ENCODE results near the gene ABI1.

ABI1 gene

DNA sequence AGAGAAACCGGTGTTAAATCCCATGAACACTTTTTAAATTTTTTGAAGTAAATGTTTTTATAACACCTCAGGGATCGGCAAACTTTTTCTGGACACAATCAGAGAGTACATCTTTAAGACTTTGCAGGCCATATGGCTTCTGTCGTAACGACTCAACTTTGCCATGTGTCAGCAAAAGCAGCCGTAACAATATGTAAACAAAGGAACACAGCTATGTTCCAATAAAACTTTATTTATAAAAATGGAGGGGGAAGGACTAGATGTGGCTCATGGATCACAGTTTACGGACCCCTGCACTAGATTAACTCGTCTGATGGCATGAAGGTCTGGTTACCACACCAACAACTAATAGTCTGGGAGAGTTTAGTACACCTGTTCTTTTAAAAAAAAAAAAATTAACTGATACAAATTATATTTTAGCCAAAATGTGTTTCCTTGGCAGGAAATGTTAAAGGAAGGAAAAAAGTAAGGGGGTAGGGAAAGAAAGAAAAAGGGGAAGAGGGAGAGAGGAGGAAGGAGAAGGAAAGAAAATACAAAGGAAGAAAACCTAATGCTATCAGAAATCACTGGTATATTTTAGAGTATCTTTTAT, 50.2 kb downstream of the ABI1 start:
- no peak for ATAC-seq (replicated peaks; ENCODE audit: extremely low read depth, poor library complexity, severe bottlenecking)
- peaks cover 46% of the 10 kb centered on the region for H3K4me1 Mint-ChIP-seq
- no peak overlapping the region for H3K4me3 Mint-ChIP-seq
- H3K27me3 Mint-ChIP-seq = no peaks in the 10 kb centered on the region
- no peak for DNase-seq (ENCODE audit: low spot score in 2 of 2)
- peaks cover 19% of the 10 kb centered on the region for H3K36me3 Mint-ChIP-seq (ENCODE audit: insufficient read depth)
- H3K9me3 Mint-ChIP-seq = no peaks in the 10 kb centered on the region
- peak overlapping the region; percentile 61 for H3K27ac Mint-ChIP-seq (ENCODE audit: low read depth)

DNA sequence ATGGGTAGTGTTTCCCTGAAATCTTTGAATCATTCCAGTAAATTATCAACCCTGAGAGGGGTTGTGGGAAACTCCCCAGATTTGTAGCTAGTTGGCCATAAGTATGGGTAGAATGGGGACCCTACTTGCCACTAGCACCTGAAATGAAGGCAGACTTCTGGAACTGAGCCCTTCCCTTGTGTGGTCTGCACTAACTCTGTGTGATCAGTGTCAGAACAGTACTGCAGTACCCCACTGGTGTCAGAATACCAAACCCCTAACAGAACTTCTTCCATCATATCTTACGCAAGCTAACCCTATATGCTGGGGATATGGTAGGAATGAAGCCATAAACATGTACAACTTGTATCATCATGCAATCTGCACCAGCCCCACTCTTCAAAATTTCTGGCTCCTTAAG, 50.8 kb downstream of the ABI1 start:
- DNase-seq (ENCODE audit: low spot score in 2 of 2) (no peak), ATAC-seq (replicated peaks; ENCODE audit: extremely low read depth, poor library complexity, severe bottlenecking) (no peak)
- H3K4me3 Mint-ChIP-seq = no peak overlapping the region
- no peaks in the 10 kb centered on the region for H3K9me3 Mint-ChIP-seq
- H3K36me3 Mint-ChIP-seq (ENCODE audit: insufficient read depth) = peaks cover 19% of the 10 kb centered on the region
- peaks cover 50% of the 10 kb centered on the region for H3K4me1 Mint-ChIP-seq
- peak overlapping the region; percentile 61 for H3K27ac Mint-ChIP-seq (ENCODE audit: low read depth)
- no peaks in the 10 kb centered on the region for H3K27me3 Mint-ChIP-seq

DNA sequence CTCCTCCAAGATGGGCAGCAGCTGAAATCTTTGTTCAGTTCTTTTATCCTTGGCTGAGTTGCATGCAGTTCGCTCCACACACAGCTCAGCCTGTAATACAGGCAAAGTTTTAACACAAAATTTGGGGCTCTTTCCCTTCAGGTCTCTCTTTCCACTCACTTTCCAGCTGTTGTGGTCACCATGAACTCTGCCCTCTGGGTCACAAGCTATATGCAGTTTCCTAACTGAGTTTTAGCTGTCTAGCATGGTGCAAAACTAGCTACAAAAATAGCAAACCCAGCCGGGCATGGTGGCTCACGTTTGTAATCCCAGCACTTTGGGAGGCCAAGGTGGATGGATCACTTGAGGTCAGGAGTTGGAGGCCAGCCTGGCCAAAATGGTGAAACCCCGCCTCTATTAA, 53.2 kb downstream of the ABI1 start:
- ATAC-seq (replicated peaks; ENCODE audit: extremely low read depth, poor library complexity, severe bottlenecking) (no peak), DNase-seq (ENCODE audit: low spot score in 2 of 2) (no peak)
- Mint-ChIP-seq H3K36me3 (ENCODE audit: insufficient read depth) (peaks cover 18% of the 10 kb centered on the region), H3K4me3 (no peak overlapping the region), H3K27ac (ENCODE audit: low read depth) (no peak overlapping the region), H3K4me1 (peaks cover 59% of the 10 kb centered on the region), H3K9me3 (no peaks in the 10 kb centered on the region), H3K27me3 (no peaks in the 10 kb centered on the region)

DNA sequence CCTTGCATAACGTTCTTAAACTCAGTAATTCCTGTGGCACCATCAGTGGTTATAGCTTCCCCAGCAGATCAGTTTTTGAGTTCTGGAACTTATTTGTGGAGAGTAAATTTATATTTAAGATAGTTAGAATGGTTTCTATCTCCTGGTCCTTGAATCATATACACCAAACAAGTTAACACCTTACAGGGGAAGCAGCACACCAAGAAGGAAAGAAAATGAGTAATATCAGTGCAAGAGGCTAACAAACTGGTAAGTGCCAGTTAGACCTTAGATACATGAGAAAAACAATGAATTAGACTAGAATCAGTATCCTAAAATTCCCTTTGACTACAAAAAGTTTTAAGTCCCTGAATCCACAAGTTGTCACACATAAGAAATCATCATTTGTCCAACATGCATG, 54.2 kb downstream of the ABI1 start:
- peaks cover 60% of the 10 kb centered on the region for H3K4me1 Mint-ChIP-seq

DNA sequence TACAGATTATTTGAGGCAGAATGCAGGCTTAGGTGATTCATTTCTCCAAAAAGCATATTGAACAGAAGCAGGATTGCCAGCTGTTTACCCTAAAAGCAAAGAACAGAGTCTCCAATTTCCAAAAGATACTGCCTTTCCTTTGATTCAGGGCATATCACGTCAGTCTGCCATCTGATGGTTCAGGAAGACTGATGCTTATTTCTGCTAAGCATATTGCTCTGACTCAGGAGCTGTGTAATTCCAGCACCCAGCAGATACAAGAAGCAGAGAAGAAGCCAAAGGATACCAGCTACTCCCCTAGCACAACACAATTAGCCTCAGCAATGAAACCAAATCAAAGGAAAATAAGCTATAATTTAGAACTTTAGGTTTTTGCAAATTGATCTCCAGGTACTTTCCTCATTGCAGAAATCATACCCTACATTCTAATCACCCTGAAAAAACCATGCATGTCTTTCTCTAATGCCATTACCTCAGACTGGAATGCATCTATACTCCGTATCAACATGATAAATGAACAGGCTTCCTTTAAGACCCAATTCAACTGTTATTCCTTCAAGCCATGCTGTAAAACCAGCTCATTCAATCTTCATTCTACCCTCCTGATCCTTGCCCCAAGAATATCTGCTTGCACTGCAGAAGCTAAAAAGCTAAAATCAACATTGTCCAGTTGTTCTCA, 55.1 kb downstream of the ABI1 start:
- H3K27ac Mint-ChIP-seq (ENCODE audit: low read depth) = peak overlapping the region; percentile 9
- H3K4me1 Mint-ChIP-seq = peaks cover 67% of the 10 kb centered on the region
- no peaks in the 10 kb centered on the region for H3K27me3 Mint-ChIP-seq
- no peak for DNase-seq (ENCODE audit: low spot score in 2 of 2)
- no peaks in the 10 kb centered on the region for H3K9me3 Mint-ChIP-seq
- H3K4me3 Mint-ChIP-seq = peak overlapping the region; percentile 0
- H3K36me3 Mint-ChIP-seq (ENCODE audit: insufficient read depth) = peaks cover 24% of the 10 kb centered on the region
- ATAC-seq (replicated peaks; ENCODE audit: extremely low read depth, poor library complexity, severe bottlenecking) = peak; percentile 34

More for the DNA sequence above, 54.2 kb downstream of the ABI1 start:
- ATAC-seq (replicated peaks; ENCODE audit: extremely low read depth, poor library complexity, severe bottlenecking) = no peak
- H3K27me3 Mint-ChIP-seq = no peaks in the 10 kb centered on the region
- peaks cover 19% of the 10 kb centered on the region for H3K36me3 Mint-ChIP-seq (ENCODE audit: insufficient read depth)
- H3K9me3 Mint-ChIP-seq = no peaks in the 10 kb centered on the region
- peak overlapping the region; percentile 9 for H3K27ac Mint-ChIP-seq (ENCODE audit: low read depth)
- H3K4me3 Mint-ChIP-seq = no peak overlapping the region
- DNase-seq (ENCODE audit: low spot score in 2 of 2) = no peak

DNA sequence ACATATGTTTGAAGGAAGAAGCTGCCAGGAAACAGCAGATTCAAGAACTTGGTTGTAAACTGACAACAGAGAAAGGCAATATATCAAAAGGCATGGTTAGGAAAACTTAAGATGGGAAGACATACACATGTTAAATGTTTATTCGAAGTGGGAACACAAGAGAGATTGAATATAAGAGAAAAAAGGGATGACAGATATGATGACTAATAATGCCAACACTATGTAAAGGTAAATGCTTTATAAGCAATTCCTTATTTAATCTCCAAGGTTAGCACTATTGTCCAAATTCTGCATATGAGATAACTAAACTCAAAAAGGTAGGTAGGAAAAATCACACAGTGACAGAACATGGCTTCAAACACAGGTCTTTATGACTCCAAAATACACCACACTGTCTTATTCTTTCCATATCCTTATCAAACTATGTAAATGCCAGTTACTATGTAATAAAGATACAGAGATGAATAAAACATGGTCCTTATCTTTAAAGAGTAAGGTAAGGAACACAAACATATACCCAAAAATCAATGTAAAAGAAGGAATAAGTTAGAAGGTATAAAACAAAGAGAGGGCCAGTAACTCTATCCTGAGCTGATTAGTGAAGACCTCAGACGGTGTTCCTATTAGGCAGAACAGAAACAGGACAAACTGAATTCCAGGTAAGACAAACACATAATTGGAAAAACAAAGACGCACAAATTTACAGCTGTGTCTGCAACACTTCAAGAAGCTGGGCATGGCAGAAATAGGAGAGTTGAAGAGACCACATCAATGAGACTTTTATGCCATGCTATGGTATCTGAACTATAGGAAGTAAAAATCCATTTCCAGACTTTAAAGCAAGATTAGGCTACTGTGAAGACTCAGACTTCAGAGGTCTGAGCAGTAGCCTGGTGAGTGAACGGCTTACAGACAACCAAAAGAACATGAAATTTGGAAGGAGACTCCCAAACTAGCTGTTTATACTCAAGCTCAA, 56.1 kb downstream of the ABI1 start:
- peak overlapping the region; percentile 14 for H3K27ac Mint-ChIP-seq (ENCODE audit: low read depth)
- DNase-seq (ENCODE audit: low spot score in 2 of 2) = no peak
- no peaks in the 10 kb centered on the region for H3K9me3 Mint-ChIP-seq
- peaks cover 24% of the 10 kb centered on the region for H3K36me3 Mint-ChIP-seq (ENCODE audit: insufficient read depth)
- peak overlapping the region; percentile 19 for H3K4me3 Mint-ChIP-seq
- H3K27me3 Mint-ChIP-seq = no peaks in the 10 kb centered on the region
- peaks cover 66% of the 10 kb centered on the region for H3K4me1 Mint-ChIP-seq
- no peak for ATAC-seq (replicated peaks; ENCODE audit: extremely low read depth, poor library complexity, severe bottlenecking)

DNA sequence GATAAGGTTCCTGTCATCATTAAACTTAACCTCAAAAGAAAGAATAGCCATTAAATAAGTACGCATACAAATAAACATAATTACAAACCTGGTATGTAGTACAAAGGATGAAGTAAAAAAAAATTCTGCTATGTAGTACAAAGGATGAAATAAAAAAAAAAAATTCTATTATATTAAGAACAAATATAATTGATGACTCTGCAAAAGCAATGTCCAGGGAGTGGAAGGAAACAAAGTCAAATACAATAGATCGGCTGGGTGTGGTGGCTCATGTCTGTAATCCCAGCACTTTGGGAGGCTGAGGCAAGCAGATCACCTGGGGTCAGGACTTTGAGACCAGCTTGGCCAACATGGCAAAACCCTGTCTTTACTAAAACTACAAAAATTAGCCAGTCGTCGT, 56.9 kb downstream of the ABI1 start:
- Mint-ChIP-seq H3K9me3 (no peaks in the 10 kb centered on the region), H3K4me3 (no peak overlapping the region), H3K36me3 (ENCODE audit: insufficient read depth) (peaks cover 24% of the 10 kb centered on the region), H3K4me1 (peaks cover 70% of the 10 kb centered on the region), H3K27ac (ENCODE audit: low read depth) (peak overlapping the region; percentile 14), H3K27me3 (no peaks in the 10 kb centered on the region)
- DNase-seq (ENCODE audit: low spot score in 2 of 2) (no peak), ATAC-seq (replicated peaks; ENCODE audit: extremely low read depth, poor library complexity, severe bottlenecking) (no peak)

DNA sequence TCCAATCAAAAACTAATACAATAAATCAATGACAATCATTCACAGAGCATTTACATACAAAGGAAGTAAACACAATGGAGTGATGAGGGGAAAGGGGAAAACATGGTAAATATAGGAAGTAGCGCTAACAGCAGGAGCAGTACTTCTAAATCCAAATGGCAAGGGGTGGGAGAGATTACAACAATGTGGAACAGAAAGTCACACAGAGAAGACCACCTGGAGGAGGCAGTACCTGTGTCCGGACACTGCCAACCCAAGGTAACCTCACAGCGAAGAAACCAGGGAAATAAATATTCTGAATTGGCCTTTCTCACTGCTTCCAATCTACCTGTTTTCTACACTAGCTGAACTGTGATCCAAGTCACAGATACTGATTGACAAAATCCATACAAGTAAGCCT, 58.2 kb downstream of the ABI1 start:
- Mint-ChIP-seq H3K9me3 (no peaks in the 10 kb centered on the region), H3K27ac (ENCODE audit: low read depth) (peak overlapping the region; percentile 9), H3K36me3 (ENCODE audit: insufficient read depth) (peaks cover 14% of the 10 kb centered on the region), H3K4me1 (peaks cover 83% of the 10 kb centered on the region), H3K27me3 (no peaks in the 10 kb centered on the region), H3K4me3 (peak overlapping the region; percentile 3)
- DNase-seq (ENCODE audit: low spot score in 2 of 2) (no peak), ATAC-seq (replicated peaks; ENCODE audit: extremely low read depth, poor library complexity, severe bottlenecking) (no peak)

DNA sequence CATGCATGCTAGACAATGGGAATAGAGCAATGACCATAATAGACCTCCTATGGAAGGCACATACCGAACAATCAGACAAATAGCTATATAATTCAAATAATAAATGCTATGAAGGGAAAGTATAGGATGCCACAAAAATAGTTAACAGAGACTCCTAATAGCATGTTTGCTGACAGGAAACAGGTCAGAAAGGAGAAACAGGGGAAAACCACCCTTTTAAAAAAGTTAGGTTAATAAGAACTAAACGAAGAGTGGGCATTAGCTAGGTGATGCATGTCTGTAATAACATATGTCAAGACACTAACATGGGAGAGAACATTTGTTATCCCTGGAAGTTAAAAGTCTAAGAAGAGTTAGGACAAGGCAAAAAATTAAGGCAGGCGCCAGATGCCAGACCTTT, 58.9 kb downstream of the ABI1 start:
- Mint-ChIP-seq H3K27ac (ENCODE audit: low read depth) (peak overlapping the region; percentile 9), H3K4me3 (no peak overlapping the region), H3K36me3 (ENCODE audit: insufficient read depth) (peaks cover 14% of the 10 kb centered on the region), H3K27me3 (no peaks in the 10 kb centered on the region), H3K9me3 (no peaks in the 10 kb centered on the region), H3K4me1 (peaks cover 86% of the 10 kb centered on the region)
- ATAC-seq (replicated peaks; ENCODE audit: extremely low read depth, poor library complexity, severe bottlenecking) (no peak), DNase-seq (ENCODE audit: low spot score in 2 of 2) (no peak)

DNA sequence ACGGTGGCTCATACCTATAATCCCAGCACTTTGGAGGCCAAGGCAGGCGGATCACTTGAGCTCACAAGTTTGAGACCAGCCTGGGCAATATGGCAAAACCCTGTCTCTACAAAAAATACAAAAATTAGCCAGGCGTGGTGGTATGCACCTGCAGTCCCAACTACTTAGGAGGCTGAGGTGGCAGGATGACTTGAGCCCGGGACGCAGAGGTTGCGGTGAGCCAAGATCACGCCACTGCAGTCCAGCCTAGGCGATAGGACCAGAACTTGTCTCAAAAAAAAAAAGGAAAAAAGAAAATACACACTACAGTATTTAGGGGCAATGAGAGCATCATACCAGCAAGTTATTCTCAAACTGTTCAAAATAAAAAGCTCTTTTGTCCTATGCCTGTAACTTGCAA, 59.5 kb downstream of the ABI1 start:
- Mint-ChIP-seq H3K9me3 (no peaks in the 10 kb centered on the region), H3K27me3 (no peaks in the 10 kb centered on the region), H3K27ac (ENCODE audit: low read depth) (peak overlapping the region; percentile 9), H3K4me3 (no peak overlapping the region), H3K4me1 (peaks cover 80% of the 10 kb centered on the region), H3K36me3 (ENCODE audit: insufficient read depth) (peaks cover 14% of the 10 kb centered on the region)
- DNase-seq (ENCODE audit: low spot score in 2 of 2) = no peak
- ATAC-seq (replicated peaks; ENCODE audit: extremely low read depth, poor library complexity, severe bottlenecking) = no peak

DNA sequence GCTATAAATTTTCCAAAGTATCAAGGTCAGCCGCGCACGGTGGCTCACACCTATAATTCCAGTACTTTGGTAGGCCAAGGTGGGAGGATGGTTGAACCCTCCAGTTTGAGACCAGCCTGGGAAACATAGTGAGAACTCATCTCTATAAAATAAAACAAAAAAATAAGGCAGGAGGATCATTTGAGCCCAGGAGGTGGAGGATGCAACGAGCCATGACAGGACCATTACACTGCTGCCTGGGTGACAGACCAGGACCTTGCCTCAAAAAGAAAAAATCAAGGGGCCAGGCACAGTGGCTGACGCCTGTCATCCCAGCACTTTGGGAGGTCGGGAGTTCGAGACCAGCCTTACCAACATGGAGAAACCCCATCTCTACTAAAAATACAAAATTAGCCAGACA, 60.3 kb downstream of the ABI1 start:
- H3K4me1 Mint-ChIP-seq = peaks cover 79% of the 10 kb centered on the region
- no peaks in the 10 kb centered on the region for H3K9me3 Mint-ChIP-seq
- ATAC-seq (replicated peaks; ENCODE audit: extremely low read depth, poor library complexity, severe bottlenecking) (no peak), DNase-seq (ENCODE audit: low spot score in 2 of 2) (no peak)
- H3K27ac Mint-ChIP-seq (ENCODE audit: low read depth) = no peak overlapping the region
- peaks cover 11% of the 10 kb centered on the region for H3K36me3 Mint-ChIP-seq (ENCODE audit: insufficient read depth)
- H3K27me3 Mint-ChIP-seq = no peaks in the 10 kb centered on the region
- H3K4me3 Mint-ChIP-seq = no peak overlapping the region

DNA sequence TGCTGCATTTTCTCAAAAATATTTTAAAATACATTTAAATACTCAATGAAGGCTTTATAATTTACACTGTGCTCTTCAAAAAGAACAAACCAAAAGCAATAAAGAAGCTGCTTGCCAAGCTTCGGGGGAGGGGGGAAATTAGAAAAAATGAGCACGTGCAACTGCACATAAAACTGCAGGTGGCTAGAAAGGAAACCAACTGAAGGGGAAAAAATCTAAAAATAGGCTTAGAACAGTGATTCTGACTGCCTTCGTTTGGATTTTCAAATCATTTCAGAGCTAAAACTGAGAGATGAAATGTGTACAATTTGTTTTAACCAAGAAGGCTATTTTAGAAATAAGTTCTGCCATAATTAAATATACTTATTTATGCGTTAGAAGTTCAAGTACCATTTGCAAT, 61.4 kb downstream of the ABI1 start:
- Mint-ChIP-seq H3K27ac (ENCODE audit: low read depth) (no peak overlapping the region), H3K4me1 (peaks cover 76% of the 10 kb centered on the region), H3K27me3 (no peaks in the 10 kb centered on the region), H3K36me3 (ENCODE audit: insufficient read depth) (peaks cover 13% of the 10 kb centered on the region), H3K9me3 (no peaks in the 10 kb centered on the region), H3K4me3 (no peak overlapping the region)
- ATAC-seq (replicated peaks; ENCODE audit: extremely low read depth, poor library complexity, severe bottlenecking) = no peak
- no peak for DNase-seq (ENCODE audit: low spot score in 2 of 2)

All from central memory CD8-positive, alpha-beta T cell (primary cell).